Stomach (tissue), 9 donors: ENCODE measurements around the gene ASS1. TPM values are rescaled to one million over a fixed set of nuclear protein-coding genes. Genes with fewer than 3 reads are reported as not detected.

Source experiments
- DNase-seq, 2 donors: peaks; one replicate each; pipeline versions ENCODE4 v3.0.0 to v3.0.0-alpha.2; 2013 to 2019
- H3K27ac ChIP-seq, 5 donors: fragments of 200-600 bp in 4 of 5; sonication (generic) in 4 of 5; one replicate each; pipeline ENCODE4 v1.5.1; 2013 to 2019; ENCODE audit warnings: mild to moderate bottlenecking in 1 of 5, moderate library complexity in 1 of 5
- H3K27me3 ChIP-seq, 3 donors: fragments of 200-600 bp; sonication (generic); one replicate each; pipeline ENCODE4 v1.5.1; 2017 to 2019; ENCODE audit warnings: mixed run types in 1 of 3
- H3K36me3 ChIP-seq, 4 donors: fragments of 200-600 bp; sonication (generic); 1 replicate in 3 of 4; 2 replicates in 1 of 4; pipeline ENCODE4 v1.5.1; 2016 to 2019
- H3K4me1 ChIP-seq, 4 donors: fragments of 200-600 bp; sonication (generic); one replicate each; pipeline ENCODE4 v1.5.1; 2016 to 2019
- H3K4me3 ChIP-seq, 4 donors: fragments of 200-600 bp; sonication (generic) in 3 of 4; one replicate each; pipeline ENCODE4 v1.5.1; 2016 to 2019; ENCODE audit warnings: mild to moderate bottlenecking in 1 of 4
- H3K9me3 ChIP-seq, 4 donors: fragments of 200-600 bp; sonication (generic); one replicate each; pipeline ENCODE4 v1.5.1; 2016 to 2019
- EP300 ChIP-seq: sonication (generic); formaldehyde crosslinking; IDR thresholded peaks from one replicate; pipeline ENCODE4 v1.6.1; 2017; ENCODE audit warnings: antibody characterized with exemption
- POLR2A ChIP-seq, 4 donors: fragments of 450-650 bp; IDR thresholded peaks; one replicate each; pipeline ENCODE4 v1.6.1; 2016; ENCODE audit warnings: antibody characterized with exemption in 4 of 4, control low read depth in 2 of 4, mild to moderate bottlenecking in 1 of 4, moderate library complexity in 1 of 4
- POLR2AphosphoS5 ChIP-seq, 3 donors: sonication (generic); formaldehyde crosslinking; IDR thresholded peaks; one replicate each; pipeline ENCODE4 v1.6.1; 2016; ENCODE audit warnings: antibody characterized with exemption in 3 of 3
- WGBS, 5 donors: extraction: QIAGEN DNeasy Blood & Tissue Kit in 3 of 5; methylation state at CpG; one replicate each; pipeline versions ENCODE4 v1.1.5 to v1.1.7; 2013 to 2018; 5-methylcytosine and 5-hydroxymethylcytosine counted together
- intact Hi-C: fragments of 100-400 bp; cut with DNase I; formaldehyde crosslinking; loops from one replicate; pipeline ENCODE4 v1.15.1; 2023; ENCODE audit warnings: low total_unique reads
- polyA plus RNA-seq, 3 donors: library from polyadenylated mRNA; stranded (reverse); fragments of 200-250 nt; gene quantifications; one replicate each; pipeline ENCODE4 v1.2.3, GENCODE V29; 2013
- total RNA-seq, 5 donors: library from RNA; depleted of rRNA; stranded (reverse); fragments of >200 nt; gene quantifications; one replicate each; pipeline versions ENCODE4 v1.1.0 to v1.2.3, GENCODE V29; 2014 to 2016
- TF ChIP-seq, protein P1 (sequence below), 7 experiments: fragments of 450-650 bp in 4 of 7; fragments of 200-600 bp in 3 of 7; sonication (generic) in 3 of 7; IDR thresholded peaks; one replicate each; pipeline ENCODE4 v1.5.1; 2016 to 2019; ENCODE audit warnings: antibody characterized with exemption in 7 of 7, control low read depth in 2 of 7, mild to moderate bottlenecking in 1 of 7
- donor health status: healthy with polysubstance abuse.
- donor health status: Bipolar disorder and iron deficiency.
- donor health status: healthy.

The ASS1 gene
- total and polyA plus RNA-seq, 8 donors: 9.8 to 147 (median 60.1) TPM

DNA sequence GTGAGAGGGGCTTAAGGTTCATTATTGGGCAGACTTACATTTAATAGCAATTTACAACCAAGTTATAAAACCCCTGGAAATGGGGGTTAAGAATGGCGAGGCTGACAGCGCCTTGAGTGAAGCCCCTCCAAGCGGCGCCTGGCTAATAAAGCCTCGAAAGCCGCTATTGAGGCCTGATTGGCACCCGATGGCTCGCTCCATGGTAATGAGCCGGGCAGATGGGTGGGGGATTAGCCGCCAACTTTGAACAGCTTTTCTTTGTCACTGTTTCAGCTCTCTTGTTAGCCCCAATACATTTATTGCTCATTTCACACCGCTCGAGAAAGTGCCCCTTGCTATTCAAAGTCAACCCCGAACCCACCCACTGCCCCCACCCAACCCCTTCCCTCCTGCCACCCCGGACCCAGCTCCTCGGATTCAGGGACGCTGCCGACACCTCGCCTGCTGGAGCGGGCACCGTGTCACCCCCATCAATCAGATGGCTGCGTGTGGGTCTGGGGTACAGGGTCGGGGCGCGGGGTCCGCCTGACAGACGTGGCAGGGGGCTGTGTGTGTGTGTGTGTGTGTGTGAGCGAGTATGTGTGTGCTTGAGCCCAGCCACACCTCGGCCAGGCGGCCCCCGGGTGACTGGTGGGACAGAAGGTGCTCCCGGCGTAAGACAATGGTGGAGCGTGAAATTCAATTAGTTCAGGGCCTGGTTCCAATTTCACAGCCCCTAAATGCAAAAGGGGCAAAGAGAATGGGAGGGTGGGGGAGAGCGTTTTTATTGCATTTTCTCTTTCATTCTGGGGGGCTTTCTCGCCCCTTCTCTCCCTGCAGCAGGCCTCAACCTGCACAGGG lies 34.2 kb downstream of the ASS1 start:
- peaks cover 0 to 91% (median 64%) of the 10 kb centered on the region in 4 donors for H3K36me3 ChIP-seq
- H3K9me3 ChIP-seq: no peaks in the 10 kb centered on the region
- no peak overlapping the region for H3K4me3 ChIP-seq
- intact Hi-C loops: no loop called here
- WGBS, 5 donors: 86 to 90% (median 88%) methylated on average over 24 to 35 of the region's 35 CpGs
- no peak for TF ChIP-seq POLR2AphosphoS5 (IDR thresholded peaks at IDR 0.05)
- TF ChIP-seq, protein P1, sequence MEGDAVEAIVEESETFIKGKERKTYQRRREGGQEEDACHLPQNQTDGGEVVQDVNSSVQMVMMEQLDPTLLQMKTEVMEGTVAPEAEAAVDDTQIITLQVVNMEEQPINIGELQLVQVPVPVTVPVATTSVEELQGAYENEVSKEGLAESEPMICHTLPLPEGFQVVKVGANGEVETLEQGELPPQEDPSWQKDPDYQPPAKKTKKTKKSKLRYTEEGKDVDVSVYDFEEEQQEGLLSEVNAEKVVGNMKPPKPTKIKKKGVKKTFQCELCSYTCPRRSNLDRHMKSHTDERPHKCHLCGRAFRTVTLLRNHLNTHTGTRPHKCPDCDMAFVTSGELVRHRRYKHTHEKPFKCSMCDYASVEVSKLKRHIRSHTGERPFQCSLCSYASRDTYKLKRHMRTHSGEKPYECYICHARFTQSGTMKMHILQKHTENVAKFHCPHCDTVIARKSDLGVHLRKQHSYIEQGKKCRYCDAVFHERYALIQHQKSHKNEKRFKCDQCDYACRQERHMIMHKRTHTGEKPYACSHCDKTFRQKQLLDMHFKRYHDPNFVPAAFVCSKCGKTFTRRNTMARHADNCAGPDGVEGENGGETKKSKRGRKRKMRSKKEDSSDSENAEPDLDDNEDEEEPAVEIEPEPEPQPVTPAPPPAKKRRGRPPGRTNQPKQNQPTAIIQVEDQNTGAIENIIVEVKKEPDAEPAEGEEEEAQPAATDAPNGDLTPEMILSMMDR (IDR thresholded peaks at IDR 0.05): no peak
- no peak for TF ChIP-seq POLR2A (IDR thresholded peaks at IDR 0.05)
- TF ChIP-seq EP300: no peak
- no peak overlapping the region for H3K27ac ChIP-seq
- no peak for DNase-seq
- no peaks in the 10 kb centered on the region for H3K27me3 ChIP-seq
- no peaks in the 10 kb centered on the region for H3K4me1 ChIP-seq

GRCh38 chr9:130479587-130479986 lies 34.8 kb downstream of the ASS1 start:
- 88 to 100% (median 92%) methylated on average over 2 to 19 of the region's 19 CpGs for WGBS, 5 donors
- DNase-seq: no peak
- no peaks in the 10 kb centered on the region for H3K27me3 ChIP-seq
- no peaks in the 10 kb centered on the region for H3K4me1 ChIP-seq
- no peaks in the 10 kb centered on the region for H3K9me3 ChIP-seq
- no peak overlapping the region for H3K27ac ChIP-seq
- intact Hi-C loops: no loop called here
- no peak for TF ChIP-seq POLR2A (IDR thresholded peaks at IDR 0.05)
- TF ChIP-seq POLR2AphosphoS5 (IDR thresholded peaks at IDR 0.05): no peak
- TF ChIP-seq, protein P1 (IDR thresholded peaks at IDR 0.05): no peak
- no peak for TF ChIP-seq EP300
- peaks cover 0 to 92% (median 68%) of the 10 kb centered on the region in 4 donors for H3K36me3 ChIP-seq
- H3K4me3 ChIP-seq: no peak overlapping the region

DNA sequence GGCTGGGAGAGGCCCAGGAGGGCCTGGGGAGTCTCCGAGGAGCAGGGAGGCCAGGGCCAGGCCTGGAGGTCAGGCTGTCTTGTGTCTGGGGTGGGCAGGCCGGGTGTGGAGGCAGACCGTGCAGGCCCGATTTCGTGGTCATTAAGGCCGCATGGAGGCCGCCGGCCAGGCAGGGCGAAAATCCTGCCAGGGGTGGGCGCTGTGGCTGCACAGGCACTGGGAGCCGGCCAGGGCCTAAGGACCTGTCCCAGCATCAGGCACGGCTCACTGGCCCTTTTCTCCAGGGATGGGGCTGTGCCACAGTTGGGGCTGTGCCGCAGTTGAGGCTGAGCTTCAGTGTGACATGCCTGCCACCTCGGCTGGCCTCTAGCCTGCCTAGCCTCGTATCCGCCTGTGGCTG lies 35.9 kb downstream of the ASS1 start:
- no peak for DNase-seq
- H3K27ac ChIP-seq: no peak overlapping the region
- H3K9me3 ChIP-seq: no peaks in the 10 kb centered on the region
- no peak overlapping the region for H3K4me3 ChIP-seq
- H3K36me3 ChIP-seq: peaks cover 0 to 92% (median 74%) of the 10 kb centered on the region in 4 donors
- WGBS, 5 donors: 82 to 94% (median 84%) methylated on average over 10 to 16 of the region's 16 CpGs
- H3K4me1 ChIP-seq: no peaks in the 10 kb centered on the region
- intact Hi-C loops: no loop called here
- TF ChIP-seq, protein P1 (IDR thresholded peaks at IDR 0.05): no peak
- TF ChIP-seq EP300 (no peak), POLR2A (IDR thresholded peaks at IDR 0.05) (no peak), POLR2AphosphoS5 (IDR thresholded peaks at IDR 0.05) (no peak)
- no peaks in the 10 kb centered on the region for H3K27me3 ChIP-seq

DNA sequence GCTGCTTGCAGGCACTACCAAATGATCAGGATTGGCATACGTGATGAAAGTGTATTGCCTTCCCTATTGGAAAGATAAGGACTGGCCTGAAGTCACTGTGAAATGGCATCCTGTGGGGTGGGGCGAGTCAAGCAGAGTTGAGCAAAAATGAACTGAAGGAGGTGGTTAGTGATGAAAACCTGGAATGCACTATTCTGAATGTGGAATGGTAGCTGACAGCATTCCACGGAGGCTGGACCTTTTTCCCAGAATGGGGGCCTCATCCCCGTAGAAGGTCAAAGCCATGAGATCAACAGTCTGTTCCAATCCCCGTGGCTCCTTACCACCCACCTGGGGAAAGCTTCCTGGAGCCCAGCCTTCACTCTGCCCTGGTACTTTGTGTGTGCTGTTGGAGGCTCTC lies 37.7 kb downstream of the ASS1 start:
- intact Hi-C loops: no loop called here
- no peaks in the 10 kb centered on the region for H3K4me1 ChIP-seq
- H3K27ac ChIP-seq: no peak overlapping the region
- no peak overlapping the region for H3K4me3 ChIP-seq
- TF ChIP-seq, protein P1 (IDR thresholded peaks at IDR 0.05): no peak
- no peak for TF ChIP-seq EP300
- no peak for TF ChIP-seq POLR2A (IDR thresholded peaks at IDR 0.05)
- TF ChIP-seq POLR2AphosphoS5 (IDR thresholded peaks at IDR 0.05): no peak
- 56 to 76% (median 62%) methylated on average over 5 of the region's 5 CpGs for WGBS, 5 donors
- peaks cover 0 to 89% (median 69%) of the 10 kb centered on the region in 4 donors for H3K36me3 ChIP-seq
- no peak for DNase-seq
- H3K27me3 ChIP-seq: no peaks in the 10 kb centered on the region
- no peaks in the 10 kb centered on the region for H3K9me3 ChIP-seq
